Caki2 (cell line): ENCODE results near the gene SFSWAP. TPM values are rescaled to one million over a fixed set of nuclear protein-coding genes. Genes with fewer than 3 reads are reported as not detected.
"Not testable (repeated sequence)": the region's sequence is repeated elsewhere in the genome, so short reads cannot be mapped to it uniquely, and the experiment has no call there.

Experiments
- DNase-seq: peaks from one replicate; pipeline ENCODE4 v3.0.0-alpha.2; 2015; ENCODE audit warnings: low read depth
- in situ Hi-C: cut with HindIII; loops from 2 replicates; pipeline ENCODE4 v1.10.0; 2016; ENCODE audit warnings: low sequenced_read_pairs, low pct_unique_long_range_greater_than_20kb, mixed read lengths
- total RNA-seq: library from RNA; depleted of rRNA; stranded (reverse); fragments of >200 nt; shearing (Covaris generic); gene quantifications from 2 replicates; pipeline ENCODE4 v1.2.3, GENCODE V29; 2014; ENCODE audit warnings: low replicate concordance

SFSWAP gene
- total RNA-seq, 1 experiment from 2014 or later: 18.1 TPM

- DNase-seq: no peak
- in situ Hi-C loops: no loop called here
Measured at GRCh38 chr12:131794061-131794460, 83.2 kb downstream of the SFSWAP start.

GRCh38 chr12:131794573-131794972, 83.7 kb downstream of the SFSWAP start:
- DNase-seq: no peak
- in situ Hi-C loops: no loop called here

GRCh38 chr12:131795064-131795463, 84.2 kb downstream of the SFSWAP start:
- no peak for DNase-seq
- in situ Hi-C loops: no loop called here

GRCh38 chr12:131795690-131796410, 85.0 kb downstream of the SFSWAP start:
- no peak for DNase-seq
- in situ Hi-C loops: no loop called here

GRCh38 chr12:131796411-131796736, 85.5 kb downstream of the SFSWAP start:
- no peak for DNase-seq
- in situ Hi-C loops: no loop called here

- no peak for DNase-seq
- in situ Hi-C loops: no loop called here
Measured at GRCh38 chr12:131796754-131797587, 86.1 kb downstream of the SFSWAP start.

GRCh38 chr12:131797588-131797934, 86.7 kb downstream of the SFSWAP start:
- in situ Hi-C loops: no loop called here
- no peak for DNase-seq

- in situ Hi-C loops: no loop called here
- DNase-seq: no peak
Measured at GRCh38 chr12:131799195-131799594, 88.3 kb downstream of the SFSWAP start.

GRCh38 chr12:131799828-131800593, 89.1 kb downstream of the SFSWAP start:
- no peak for DNase-seq
- in situ Hi-C loops: no loop called here

- in situ Hi-C loops: no loop called here
- DNase-seq: peak; percentile 39
Measured at GRCh38 chr12:131800594-131801135, 89.8 kb downstream of the SFSWAP start.

- DNase-seq: no peak
- in situ Hi-C loops: no loop called here
Measured at GRCh38 chr12:131801254-131801866, 90.5 kb downstream of the SFSWAP start.

- peak; percentile 21 for DNase-seq
- in situ Hi-C loops: no loop called here
Measured at GRCh38 chr12:131803961-131804521, 93.2 kb downstream of the SFSWAP start.

- in situ Hi-C loops: no loop called here
- DNase-seq: no peak
Measured at GRCh38 chr12:131805421-131805820, 94.5 kb downstream of the SFSWAP start.

- no peak for DNase-seq
- in situ Hi-C loops: no loop called here
Measured at GRCh38 chr12:131806674-131807073, 95.8 kb downstream of the SFSWAP start.

- in situ Hi-C loops: no loop called here
- DNase-seq: no peak
Measured at GRCh38 chr12:131808744-131809371, 98.0 kb downstream of the SFSWAP start.

- in situ Hi-C loops, DNase-seq: not testable (repeated sequence)
Measured at GRCh38 chr12:131809476-131810254, 98.8 kb downstream of the SFSWAP start.

GRCh38 chr12:131810726-131811125, 99.8 kb downstream of the SFSWAP start:
- in situ Hi-C loops: no loop called here
- DNase-seq: no peak
